Endothelial cell of umbilical vein (primary cell): ENCODE measurements around the gene IL20. TPM values are rescaled to one million over a fixed set of nuclear protein-coding genes. Genes with fewer than 3 reads are reported as not detected.

Source experiments
- BruUV-seq: library from RNA; stranded (reverse); fragments of 400-500 nt; replicated peaks from 2 replicates; lab custom pipeline; 2021; lab: Mats Ljungman, UMichigan
- CTCF ChIA-PET: fragments of 300-600, 350-600 bp; sonication (Branson Sonifier 250); formaldehyde crosslinking; loops from one replicate; lab custom pipeline; 2021; ENCODE audit warnings: antibody characterized with exemption, inconsistent platforms; lab: Charles Lee
- POLR2A ChIA-PET: fragments of 300-600, 350-600 bp; sonication (Branson Sonifier 250); formaldehyde crosslinking; loops from one replicate; lab custom pipeline; 2021; ENCODE audit warnings: antibody characterized with exemption, inconsistent platforms; lab: Charles Lee
- DNase-seq: peaks from one replicate; pipeline ENCODE4 v3.0.0-alpha.2; 2011; ENCODE audit warnings: low read depth, low spot score
- FAIRE-seq: peaks from 2 replicates; lab custom pipeline; 2011; peaks lifted over from hg19 to GRCh38; lab: Jason Lieb, UNC
- H2AFZ ChIP-seq: 2 replicates; pipeline ENCODE4 v1.6.0; 2012; ENCODE audit warnings: low read depth, low read length, control low read depth, inconsistent platforms
- H3K27ac ChIP-seq: 2 replicates; pipeline ENCODE4 v1.5.1; 2011; ENCODE audit warnings: low read depth, mild to moderate bottlenecking, control low read depth, low read length, moderate library complexity; ENCODE audit not compliant: insufficient read depth
- H3K27me3 ChIP-seq, 2 experiments: 2 replicates each; pipeline versions ENCODE4 v1.6.0 to v1.6.1; 2011; ENCODE audit warnings: low read length in 2 of 2, mixed read lengths in 1 of 2; ENCODE audit not compliant: control insufficient read depth in 2 of 2, insufficient read depth in 2 of 2
- H3K36me3 ChIP-seq, 2 experiments: 2 replicates in 1 of 2; 3 replicates in 1 of 2; pipeline ENCODE4 v1.5.1; 2011; ENCODE audit warnings: low read length in 2 of 2, mild to moderate bottlenecking in 1 of 2, moderate library complexity in 1 of 2; ENCODE audit not compliant: control insufficient read depth in 2 of 2, insufficient read depth in 2 of 2; ENCODE audit errors: extremely low read depth in 1 of 2
- H3K4me1 ChIP-seq: 3 replicates; pipeline ENCODE4 v1.5.1; 2011; ENCODE audit warnings: mild to moderate bottlenecking, low read length; ENCODE audit not compliant: control insufficient read depth, insufficient read depth; ENCODE audit errors: extremely low read depth
- H3K4me2 ChIP-seq: 2 replicates; pipeline ENCODE4 v1.6.1; 2011; ENCODE audit warnings: low read length, control low read depth, mixed read lengths; ENCODE audit not compliant: insufficient read depth
- H3K4me3 ChIP-seq, 3 experiments: fragments of 200-600 bp in 1 of 3; sonication (generic), shearing (Covaris generic) in 1 of 3; replicated peaks in 1 of 3; 2 replicates each; pipeline ENCODE4 v1.5.1; 2011 to 2016; ENCODE audit warnings: control low read depth in 3 of 3, low read length in 3 of 3, mild to moderate bottlenecking in 2 of 3, inconsistent platforms in 1 of 3, low read depth in 1 of 3, moderate library complexity in 1 of 3; ENCODE audit not compliant: insufficient read depth in 1 of 3
- H3K79me2 ChIP-seq: 2 replicates; pipeline ENCODE4 v1.6.0; 2012; ENCODE audit warnings: low read length, inconsistent platforms; ENCODE audit not compliant: control insufficient read depth, insufficient read depth
- H3K9ac ChIP-seq: replicated peaks from 2 replicates; pipeline ENCODE3; 2011; ENCODE audit warnings: low read length, control low read depth; ENCODE audit not compliant: insufficient read depth; ENCODE audit errors: extremely low read depth
- H3K9me1 ChIP-seq: replicated peaks from 3 replicates; pipeline ENCODE4 v1.6.0; 2011; ENCODE audit warnings: mild to moderate bottlenecking, low read length; ENCODE audit not compliant: control insufficient read depth, insufficient read depth; ENCODE audit errors: extremely low read depth
- H3K9me3 ChIP-seq: replicated peaks from 2 replicates; pipeline ENCODE4 v1.5.1; 2012; ENCODE audit warnings: low read length, inconsistent platforms; ENCODE audit not compliant: control insufficient read depth, insufficient read depth
- H4K20me1 ChIP-seq: replicated peaks from 2 replicates; pipeline ENCODE3; 2011; ENCODE audit warnings: mild to moderate bottlenecking, low read length; ENCODE audit not compliant: control insufficient read depth, insufficient read depth; ENCODE audit errors: extremely low read depth
- CTCF ChIP-seq, 2 donors: IDR thresholded peaks; 1 replicate in 1 of 2; 2 replicates in 1 of 2; pipeline ENCODE4 v1.5.1; 2011; ENCODE audit warnings: low read length in 2 of 2, mild to moderate bottlenecking in 2 of 2, moderate library complexity in 2 of 2, control low read depth in 1 of 2, inconsistent platforms in 1 of 2, low read depth in 1 of 2; ENCODE audit not compliant: insufficient read depth in 1 of 2; ENCODE audit errors: extremely low read depth in 1 of 2
- EZH2 ChIP-seq: IDR thresholded peaks from 2 replicates; pipeline ENCODE4 v1.6.1; 2012; ENCODE audit warnings: borderline replicate concordance, low read depth, mild to moderate bottlenecking, moderate library complexity, low read length, inconsistent platforms; ENCODE audit not compliant: severe bottlenecking
- GATA2 ChIP-seq: IDR thresholded peaks from 2 replicates; pipeline ENCODE4 v1.7.0; 2011; ENCODE audit warnings: low read depth, mild to moderate bottlenecking, moderate library complexity, mixed read lengths, low read length; ENCODE audit not compliant: insufficient read length, insufficient read depth
- JUN ChIP-seq: IDR thresholded peaks from 2 replicates; pipeline ENCODE4 v1.6.1; 2011; ENCODE audit warnings: borderline replicate concordance, low read depth; ENCODE audit not compliant: insufficient read length, insufficient read depth
- MAX ChIP-seq: IDR thresholded peaks from 2 replicates; pipeline ENCODE4 v1.6.1; 2011; ENCODE audit not compliant: insufficient read depth, insufficient read length
- MYC ChIP-seq: IDR thresholded peaks from one replicate; pipeline ENCODE4 v1.6.1; 2011; ENCODE audit warnings: mild to moderate bottlenecking, low read depth, low read length
- POLR2A ChIP-seq: IDR thresholded peaks from 2 replicates; pipeline ENCODE4 v1.6.1; 2012; ENCODE audit warnings: low read depth, mild to moderate bottlenecking, control low read depth, low read length
- POLR2AphosphoS5 ChIP-seq: IDR thresholded peaks from 2 replicates; pipeline ENCODE4 v1.6.1; 2012; ENCODE audit warnings: low read depth, mild to moderate bottlenecking, control low read depth, low read length, moderate library complexity; ENCODE audit not compliant: insufficient read depth
- dilution Hi-C: fragments of 300-500 bp; cut with MboI; formaldehyde crosslinking; loops from one replicate; pipeline ENCODE4 v1.15.0; 2019; ENCODE audit warnings: low sequenced_read_pairs; ENCODE audit not compliant: extremely low pct_ligation_motif_present
- intact Hi-C: fragments of 100-400 bp; cut with micrococcal nuclease; formaldehyde crosslinking; loops from one replicate; pipeline ENCODE4 v1.10.0; 2022
- polyA plus RNA-seq, 4 experiments: library from polyadenylated mRNA; depleted of rRNA in 3 of 4; stranded (reverse) in 3 of 4; unstranded in 1 of 4; fragments of >200 nt; gene quantifications; 2 replicates each; pipeline versions ENCODE4 v1.2.1 to v1.2.3, GENCODE V29; 2011 to 2012; ENCODE audit warnings: missing spikeins in 1 of 4
- total RNA-seq: library from RNA; stranded (reverse); gene quantifications from 2 replicates; pipeline ENCODE4 v1.2.3, GENCODE V29; 2021

Gene IL20
- total and polyA plus RNA-seq, 2 donors (not counting 3 experiments of a cell fraction or from before 2014, with no cell fraction given) = not detected

GRCh38 chr1:206880314-206880713 is 14.9 kb downstream of the IL20 start:
- TF ChIP-seq CTCF (IDR thresholded peaks at IDR 0.05; ENCODE audit: extremely low read depth in 1 of 2, insufficient read depth in 1 of 2, low read depth in 1 of 2, low read length in 2 of 2) (no peak), POLR2AphosphoS5 (no peak), MYC (no peak), MAX (no peak), GATA2 (no peak), POLR2A (no peak), JUN (no peak), EZH2 (no peak)
- Histone ChIP-seq H3K4me1 (no peaks in the 10 kb centered on the region), H3K36me3 (no peaks in the 10 kb centered on the region), H3K4me2 (no peak overlapping the region), H4K20me1 (no peaks in the 10 kb centered on the region), H3K79me2 (no peaks in the 10 kb centered on the region), H3K9me3 (no peaks in the 10 kb centered on the region), H3K27me3 (peaks cover 2 to 8% of the 10 kb centered on the region in 2 experiments), H3K4me3 (no peak overlapping the region), H2AFZ (no peak overlapping the region), H3K9me1 (no peaks in the 10 kb centered on the region), H3K9ac (no peak overlapping the region), H3K27ac (no peak overlapping the region)
- FAIRE-seq (no peak), DNase-seq (no peak)
- intact Hi-C loops = no loop called here
- ChIA-PET CTCF (no interaction called here), POLR2A (no interaction called here)
- dilution Hi-C loops = no loop called here
- no TSS peak for BruUV-seq
